ENCODE measurements around the gene LARP1B. TPM values are rescaled to one million over a fixed set of nuclear protein-coding genes. Genes with fewer than 3 reads are reported as not detected.
"Not testable (repeated sequence)": the region's sequence is repeated elsewhere in the genome, so short reads cannot be mapped to it uniquely, and the experiment has no call there.

LARP1B gene
- total RNA-seq: 10 to 100 TPM; 25.9 to 30.2 (median 27.5) TPM
- long read RNA-seq, donor 1, transcript LARP1B-202 (10 exons, 2,151 nt): major isoform, 5 of 30 reads
- long read RNA-seq, donor 1, partial matches to known transcripts: 10 of 30 reads
- long read RNA-seq, donor 1, other reads (novel, unspliced or antisense): 10 of 30 reads
- long read RNA-seq, donor 2, partial matches to known transcripts: 3 of 6 reads
- long read RNA-seq, donor 2, other reads (novel, unspliced or antisense): 1 of 6 reads

DNA sequence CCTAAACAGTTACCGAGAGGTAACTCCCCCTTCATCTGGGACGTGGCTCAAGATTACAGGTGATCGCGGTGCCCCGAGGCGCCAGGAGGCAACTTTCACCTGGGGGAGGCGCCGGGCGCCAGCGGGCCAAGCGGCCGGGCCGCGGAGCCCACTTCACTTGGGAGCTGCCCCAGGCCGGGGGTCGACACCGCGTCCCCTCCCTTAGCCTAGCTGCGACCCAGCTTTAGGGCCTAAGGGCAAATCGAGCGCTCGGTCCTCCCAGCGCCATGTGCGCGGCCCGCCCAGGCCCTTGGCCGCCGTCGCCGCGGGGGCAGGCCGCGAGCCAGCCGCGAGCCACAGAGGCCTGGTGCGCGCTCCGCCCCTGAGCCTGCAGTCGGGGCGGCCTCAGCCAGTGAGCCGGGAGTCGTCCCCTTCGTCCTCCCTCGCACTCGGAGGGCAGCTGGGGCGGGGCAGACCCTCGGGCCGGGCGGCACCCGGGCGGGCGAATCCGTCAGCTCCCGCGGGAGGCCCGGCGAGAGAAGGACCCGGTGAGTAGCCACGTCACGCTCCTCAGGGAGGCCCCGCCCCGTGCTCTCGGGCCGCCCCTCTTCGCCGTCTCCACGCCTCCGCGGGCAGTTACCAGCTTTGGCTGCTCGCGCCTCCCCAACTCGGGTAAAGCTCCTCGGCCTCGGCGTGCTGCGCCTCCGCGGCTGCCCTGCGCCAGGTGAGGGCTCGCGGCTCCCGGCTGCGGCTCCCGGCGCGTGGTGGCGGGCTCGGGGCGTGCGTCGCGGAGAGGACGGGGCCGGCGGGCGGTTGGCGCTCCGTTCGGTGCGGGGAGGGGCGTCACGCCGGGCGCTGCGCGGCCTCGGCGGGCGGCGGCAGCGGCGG is at the start of gene LARP1B:
Gene LARP1B, plus strand, starts transcription at position 614 of the 867 bp plus-strand sequence. CDS start 13,640 bp downstream, outside the sequence.
- TF ChIP-seq CTCF (IDR thresholded peaks at IDR 0.05): no peak
- H3K9me3 ChIP-seq: no peaks in the 10 kb centered on the region
- intact Hi-C loops (cut with DNase I, micrococcal nuclease): no loop called here
- DNase-seq (peak; percentile 96 to 98 (median 97)), ATAC-seq (peak; percentile 92)
- no peaks in the 10 kb centered on the region for H3K4me1 ChIP-seq (ENCODE audit: low read depth)
- peak within 1 kb of the TSS; percentile 74 for H3K4me3 ChIP-seq
- no peaks in the 10 kb centered on the region for H3K36me3 ChIP-seq (ENCODE audit: low read depth)

GRCh38 chr4:128025319-128025718 is 35.8 kb upstream of the LARP1B start:
- intact Hi-C loops (cut with DNase I, micrococcal nuclease): no loop called here
- no peaks in the 10 kb centered on the region for H3K9me3 ChIP-seq
- no peak for TF ChIP-seq CTCF (IDR thresholded peaks at IDR 0.05)
- H3K4me1 ChIP-seq (ENCODE audit: low read depth): no peaks in the 10 kb centered on the region
- DNase-seq (no peak), ATAC-seq (no peak)
- no peak overlapping the region for H3K4me3 ChIP-seq
- no peaks in the 10 kb centered on the region for H3K36me3 ChIP-seq (ENCODE audit: low read depth)

DNA sequence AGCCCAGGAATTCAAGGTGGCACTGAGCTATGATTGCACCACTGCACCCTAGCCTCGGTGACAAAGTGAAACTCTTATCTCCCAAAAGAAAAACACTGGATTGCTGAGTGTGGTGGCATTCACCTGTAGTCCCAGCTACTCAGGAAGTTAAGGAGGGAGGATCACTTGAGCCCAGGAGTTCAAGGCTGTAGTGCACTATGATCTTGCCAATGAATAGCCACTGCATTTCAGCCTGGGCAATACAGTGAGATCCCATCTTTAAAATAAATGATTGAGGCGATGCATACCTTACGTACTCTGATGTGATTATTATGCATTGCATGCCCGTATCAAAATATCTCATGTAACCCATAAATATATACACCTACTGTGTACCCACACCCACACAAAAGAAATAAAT is 31.2 kb upstream of the LARP1B start:
- Histone ChIP-seq H3K4me1 (ENCODE audit: low read depth) (no peaks in the 10 kb centered on the region), H3K9me3 (no peaks in the 10 kb centered on the region), H3K36me3 (ENCODE audit: low read depth) (no peaks in the 10 kb centered on the region), H3K4me3 (no peak overlapping the region)
- no peak for TF ChIP-seq CTCF (IDR thresholded peaks at IDR 0.05)
- intact Hi-C loops (cut with DNase I, micrococcal nuclease): no loop called here
- ATAC-seq (no peak), DNase-seq (no peak)

DNA sequence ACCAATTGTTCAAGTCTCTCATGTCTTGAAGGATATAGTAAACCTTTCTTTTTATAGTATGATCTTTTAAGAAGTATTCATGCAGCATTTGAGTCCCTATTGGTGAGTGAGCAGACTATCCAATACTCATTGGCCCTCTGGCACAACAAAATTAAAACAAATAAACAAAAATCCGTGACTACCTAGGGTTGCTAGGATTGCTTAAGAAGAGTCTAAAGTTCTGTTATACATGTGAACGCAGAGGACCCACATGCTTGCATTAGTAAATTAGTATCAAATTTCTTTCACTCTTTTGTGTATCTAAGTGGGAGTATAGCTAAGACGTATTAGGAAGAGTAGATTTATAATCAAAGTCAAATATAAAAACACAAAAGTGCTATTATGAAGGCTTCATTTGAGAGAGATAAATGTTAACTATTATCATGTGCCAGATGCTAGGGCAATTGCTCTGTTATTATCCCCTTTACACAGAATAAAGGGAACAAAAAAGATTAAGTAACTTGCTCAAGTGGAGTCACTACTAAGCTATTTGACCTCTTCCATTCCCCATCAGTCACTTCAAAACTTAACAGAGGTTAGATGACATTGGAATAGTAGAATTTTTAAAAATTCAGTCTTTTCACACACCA is 29.2 kb upstream of the LARP1B start:
- ATAC-seq (no peak), DNase-seq (no peak)
- no peak overlapping the region for H3K4me3 ChIP-seq
- intact Hi-C loops (cut with DNase I, micrococcal nuclease): no loop called here
- no peaks in the 10 kb centered on the region for H3K36me3 ChIP-seq (ENCODE audit: low read depth)
- no peak for TF ChIP-seq CTCF (IDR thresholded peaks at IDR 0.05)
- no peaks in the 10 kb centered on the region for H3K4me1 ChIP-seq (ENCODE audit: low read depth)
- no peaks in the 10 kb centered on the region for H3K9me3 ChIP-seq

- no peak for ATAC-seq
- H3K36me3 ChIP-seq (ENCODE audit: low read depth): no peaks in the 10 kb centered on the region
- intact Hi-C loops (cut with DNase I, micrococcal nuclease): no loop called here
These were observed 21.5 kb upstream of the LARP1B start for GRCh38 chr4:128039568-128039967.

GRCh38 chr4:128047019-128047418 is 14.1 kb upstream of the LARP1B start:
- ATAC-seq; H3K36me3 ChIP-seq (ENCODE audit: low read depth); DNase-seq; H3K4me3 ChIP-seq; H3K4me1 ChIP-seq (ENCODE audit: low read depth); H3K9me3 ChIP-seq; intact Hi-C loops (cut with DNase I, micrococcal nuclease): not testable (repeated sequence)

More at GRCh38 chr4:128039568-128039967, 21.5 kb upstream of the LARP1B start:
- Histone ChIP-seq H3K9me3 (no peaks in the 10 kb centered on the region), H3K4me3 (no peak overlapping the region), H3K4me1 (ENCODE audit: low read depth) (no peaks in the 10 kb centered on the region)
- TF ChIP-seq CTCF (IDR thresholded peaks at IDR 0.05): no peak
- DNase-seq: no peak

- DNase-seq; ATAC-seq; H3K4me3 ChIP-seq; H3K9me3 ChIP-seq; H3K4me1 ChIP-seq (ENCODE audit: low read depth); intact Hi-C loops (cut with DNase I, micrococcal nuclease); H3K36me3 ChIP-seq (ENCODE audit: low read depth): not testable (repeated sequence)
These were observed 13.6 kb upstream of the LARP1B start for GRCh38 chr4:128047514-128047913.

- H3K4me3 ChIP-seq; H3K36me3 ChIP-seq (ENCODE audit: low read depth); H3K9me3 ChIP-seq; H3K4me1 ChIP-seq (ENCODE audit: low read depth); intact Hi-C loops (cut with DNase I, micrococcal nuclease); ATAC-seq: not testable (repeated sequence)
- DNase-seq: peak in 1 of 3 donors; percentile 57
These were observed 9.9 kb upstream of the LARP1B start for GRCh38 chr4:128051229-128051628.
